ENCODE data around the gene ZNF341.
A peak's percentile ranks its signal among the peaks of the same experiment; 100 is the strongest.

The ZNF341 gene

DNA sequence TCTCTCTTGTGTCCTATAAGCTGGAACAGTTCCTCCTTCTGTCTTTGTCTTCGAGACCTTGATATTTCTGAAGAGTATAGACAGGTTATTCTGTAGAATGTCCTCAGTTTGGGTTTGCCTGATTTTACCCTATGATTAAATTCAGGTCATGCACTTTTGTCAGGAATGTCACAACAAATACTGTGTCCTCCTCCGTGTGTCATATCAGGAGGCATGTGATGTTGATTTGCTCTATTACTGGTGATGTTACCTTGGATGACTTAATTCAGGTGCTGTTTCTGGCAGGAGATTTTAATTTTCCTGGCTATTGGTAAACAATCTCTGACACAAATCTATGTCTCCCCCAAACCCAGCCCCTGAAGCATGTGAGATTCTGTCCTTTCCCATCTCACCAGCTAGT is 46.0 kb downstream of the ZNF341 start:
- no peak for DNase-seq
- Mint-ChIP-seq H3K4me3 (no peak overlapping the region), H3K4me1 (peaks cover 7% of the 10 kb centered on the region), H3K27ac (no peak overlapping the region), H3K27me3 (ENCODE audit: low read depth, poor library complexity) (no peaks in the 10 kb centered on the region), H3K9me3 (no peaks in the 10 kb centered on the region), H3K36me3 (ENCODE audit: low read depth) (no peaks in the 10 kb centered on the region)
- TF ChIP-seq, protein P1, sequence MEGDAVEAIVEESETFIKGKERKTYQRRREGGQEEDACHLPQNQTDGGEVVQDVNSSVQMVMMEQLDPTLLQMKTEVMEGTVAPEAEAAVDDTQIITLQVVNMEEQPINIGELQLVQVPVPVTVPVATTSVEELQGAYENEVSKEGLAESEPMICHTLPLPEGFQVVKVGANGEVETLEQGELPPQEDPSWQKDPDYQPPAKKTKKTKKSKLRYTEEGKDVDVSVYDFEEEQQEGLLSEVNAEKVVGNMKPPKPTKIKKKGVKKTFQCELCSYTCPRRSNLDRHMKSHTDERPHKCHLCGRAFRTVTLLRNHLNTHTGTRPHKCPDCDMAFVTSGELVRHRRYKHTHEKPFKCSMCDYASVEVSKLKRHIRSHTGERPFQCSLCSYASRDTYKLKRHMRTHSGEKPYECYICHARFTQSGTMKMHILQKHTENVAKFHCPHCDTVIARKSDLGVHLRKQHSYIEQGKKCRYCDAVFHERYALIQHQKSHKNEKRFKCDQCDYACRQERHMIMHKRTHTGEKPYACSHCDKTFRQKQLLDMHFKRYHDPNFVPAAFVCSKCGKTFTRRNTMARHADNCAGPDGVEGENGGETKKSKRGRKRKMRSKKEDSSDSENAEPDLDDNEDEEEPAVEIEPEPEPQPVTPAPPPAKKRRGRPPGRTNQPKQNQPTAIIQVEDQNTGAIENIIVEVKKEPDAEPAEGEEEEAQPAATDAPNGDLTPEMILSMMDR (IDR thresholded peaks at IDR 0.05), result no peak

DNA sequence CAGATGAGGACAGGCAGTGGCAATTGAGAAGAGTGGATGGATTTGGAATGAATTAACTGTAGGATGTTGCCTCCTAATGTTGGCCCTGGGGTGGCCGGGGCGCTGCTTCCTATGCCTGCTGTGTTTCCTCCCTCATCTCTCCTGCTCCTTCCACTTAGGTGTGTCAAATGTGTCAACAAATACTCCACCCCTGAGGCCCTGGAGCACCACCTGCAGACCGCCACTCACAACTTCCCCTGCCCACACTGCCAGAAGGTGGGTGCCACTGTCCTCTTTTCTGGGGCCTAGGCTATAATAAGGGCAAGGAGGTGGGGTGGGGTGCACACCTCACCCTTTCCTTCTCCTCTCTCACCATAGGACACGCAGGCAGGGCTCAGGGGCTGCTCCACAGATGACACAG is 49.3 kb downstream of the ZNF341 start:
- H3K4me3 Mint-ChIP-seq, result no peak overlapping the region
- no peaks in the 10 kb centered on the region for H3K27me3 Mint-ChIP-seq (ENCODE audit: low read depth, poor library complexity)
- H3K9me3 Mint-ChIP-seq, result no peaks in the 10 kb centered on the region
- H3K36me3 Mint-ChIP-seq (ENCODE audit: low read depth), result no peaks in the 10 kb centered on the region
- TF ChIP-seq, protein P1 (IDR thresholded peaks at IDR 0.05), result no peak
- DNase-seq, result no peak
- H3K27ac Mint-ChIP-seq, result no peak overlapping the region
- H3K4me1 Mint-ChIP-seq, result peaks cover 7% of the 10 kb centered on the region

DNA sequence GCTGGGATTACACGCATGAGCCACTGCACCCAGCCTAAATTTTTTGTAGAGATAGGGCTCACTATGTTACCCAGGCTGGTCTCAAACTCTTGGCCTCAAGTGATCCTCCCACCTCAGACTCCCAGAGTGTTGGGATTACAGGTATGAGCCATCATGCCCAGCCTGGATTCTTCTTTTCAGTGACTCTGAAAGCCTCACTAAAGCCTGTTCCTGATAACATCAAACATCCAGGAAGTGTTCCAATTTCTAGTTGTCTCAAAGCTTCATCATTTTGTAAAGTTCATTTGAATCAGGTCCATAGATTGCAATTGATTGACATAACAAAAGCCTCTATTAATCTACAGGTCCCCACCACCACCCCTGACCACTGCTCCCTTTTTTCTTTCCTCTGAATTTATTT is 50.1 kb downstream of the ZNF341 start:
- no peak for DNase-seq
- H3K4me1 Mint-ChIP-seq, result peaks cover 7% of the 10 kb centered on the region
- H3K36me3 Mint-ChIP-seq (ENCODE audit: low read depth), result no peaks in the 10 kb centered on the region
- H3K9me3 Mint-ChIP-seq, result no peaks in the 10 kb centered on the region
- no peaks in the 10 kb centered on the region for H3K27me3 Mint-ChIP-seq (ENCODE audit: low read depth, poor library complexity)
- peak overlapping the region; percentile 5 for H3K27ac Mint-ChIP-seq
- TF ChIP-seq, protein P1 (IDR thresholded peaks at IDR 0.05), result no peak
- H3K4me3 Mint-ChIP-seq, result no peak overlapping the region

DNA sequence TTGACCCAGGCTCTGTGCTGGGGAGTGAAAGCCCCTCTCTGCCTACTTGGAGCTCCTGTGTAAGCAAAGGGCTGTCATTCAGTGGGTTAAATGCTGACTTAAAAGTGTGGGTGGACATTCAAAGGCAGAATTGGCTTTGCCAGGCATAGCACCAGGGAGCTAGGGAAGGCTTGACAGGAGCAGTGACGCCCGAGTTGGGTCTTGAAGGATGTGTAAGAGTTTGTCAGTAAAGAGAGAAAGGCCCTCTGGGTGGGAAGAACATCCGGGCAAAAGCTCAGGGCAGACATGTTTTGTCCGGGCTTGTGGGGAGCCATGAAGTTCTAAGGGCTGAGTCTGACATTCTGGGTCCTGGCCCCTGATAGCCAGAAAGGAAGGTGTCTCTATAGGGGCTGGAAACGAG is 51.5 kb downstream of the ZNF341 start:
- Mint-ChIP-seq H3K4me3 (no peak overlapping the region), H3K27me3 (ENCODE audit: low read depth, poor library complexity) (no peaks in the 10 kb centered on the region), H3K36me3 (ENCODE audit: low read depth) (no peaks in the 10 kb centered on the region), H3K4me1 (peaks cover 16% of the 10 kb centered on the region), H3K27ac (peak overlapping the region; percentile 48), H3K9me3 (no peaks in the 10 kb centered on the region)
- no peak for DNase-seq
- TF ChIP-seq, protein P1 (IDR thresholded peaks at IDR 0.05), result no peak

DNA sequence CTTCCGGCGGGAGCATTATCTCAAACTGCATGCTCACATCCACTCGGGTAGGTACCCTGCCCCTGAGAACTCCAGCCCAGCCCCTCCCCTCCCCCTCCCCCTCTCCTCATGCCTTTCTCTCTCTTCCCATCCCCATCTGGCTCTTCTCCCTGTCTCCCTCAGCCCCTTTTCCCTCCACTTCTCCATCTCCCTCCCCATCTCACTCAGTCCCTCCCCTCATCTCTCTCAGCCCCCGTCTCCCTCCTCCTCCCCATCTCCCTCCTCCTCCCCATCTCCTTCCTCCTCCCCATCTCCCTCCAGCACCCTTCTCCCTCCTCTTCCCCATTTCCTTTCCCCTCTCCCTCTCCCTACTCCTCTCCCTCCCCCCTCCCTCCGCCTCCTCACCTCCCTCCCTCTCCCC is 52.0 kb downstream of the ZNF341 start:
- Mint-ChIP-seq H3K4me1 (peaks cover 21% of the 10 kb centered on the region), H3K27ac (no peak overlapping the region), H3K36me3 (ENCODE audit: low read depth) (no peaks in the 10 kb centered on the region), H3K4me3 (no peak overlapping the region), H3K9me3 (no peaks in the 10 kb centered on the region), H3K27me3 (ENCODE audit: low read depth, poor library complexity) (peaks cover 4% of the 10 kb centered on the region)
- TF ChIP-seq, protein P1 (IDR thresholded peaks at IDR 0.05), result no peak
- DNase-seq, result no peak

DNA sequence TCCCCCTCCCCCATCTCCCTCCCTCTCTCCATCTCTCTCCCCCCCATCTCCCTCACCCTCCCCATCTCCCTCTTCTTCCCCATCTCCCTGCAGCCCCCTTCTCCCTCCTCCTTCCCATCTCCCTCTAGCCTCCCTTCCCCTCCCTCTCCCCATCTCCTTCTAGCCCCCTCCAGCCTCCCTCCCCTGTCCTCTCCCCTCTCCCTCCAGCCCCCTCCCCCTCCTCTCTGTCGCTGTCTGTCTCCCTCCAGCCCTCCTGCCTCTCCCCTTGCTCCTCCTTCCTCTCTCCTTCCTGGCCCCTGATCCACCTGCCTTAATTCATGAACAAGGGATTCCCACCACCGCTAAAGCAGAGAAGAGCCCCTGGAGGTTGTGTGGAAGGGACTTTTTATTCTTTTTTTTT is 52.4 kb downstream of the ZNF341 start:
- H3K36me3 Mint-ChIP-seq (ENCODE audit: low read depth), result no peaks in the 10 kb centered on the region

More for the DNA sequence above, 52.4 kb downstream of the ZNF341 start:
- TF ChIP-seq, protein P1 (IDR thresholded peaks at IDR 0.05), result no peak
- no peaks in the 10 kb centered on the region for H3K9me3 Mint-ChIP-seq
- no peak overlapping the region for H3K4me3 Mint-ChIP-seq
- peaks cover 4% of the 10 kb centered on the region for H3K27me3 Mint-ChIP-seq (ENCODE audit: low read depth, poor library complexity)
- no peak for DNase-seq
- H3K4me1 Mint-ChIP-seq, result peaks cover 21% of the 10 kb centered on the region
- no peak overlapping the region for H3K27ac Mint-ChIP-seq

All from nephron progenitor cell (in vitro differentiated cells).